ENCODE data around the gene HSD17B8. TPM values are rescaled to one million over a fixed set of nuclear protein-coding genes. Genes with fewer than 3 reads are reported as not detected.
A peak's percentile ranks its signal among the peaks of the same experiment; 100 is the strongest.

HSD17B8 gene
- total and polyA plus RNA-seq, 4 donors, result 2.7 to 8.8 (median 4.4) TPM

DNA sequence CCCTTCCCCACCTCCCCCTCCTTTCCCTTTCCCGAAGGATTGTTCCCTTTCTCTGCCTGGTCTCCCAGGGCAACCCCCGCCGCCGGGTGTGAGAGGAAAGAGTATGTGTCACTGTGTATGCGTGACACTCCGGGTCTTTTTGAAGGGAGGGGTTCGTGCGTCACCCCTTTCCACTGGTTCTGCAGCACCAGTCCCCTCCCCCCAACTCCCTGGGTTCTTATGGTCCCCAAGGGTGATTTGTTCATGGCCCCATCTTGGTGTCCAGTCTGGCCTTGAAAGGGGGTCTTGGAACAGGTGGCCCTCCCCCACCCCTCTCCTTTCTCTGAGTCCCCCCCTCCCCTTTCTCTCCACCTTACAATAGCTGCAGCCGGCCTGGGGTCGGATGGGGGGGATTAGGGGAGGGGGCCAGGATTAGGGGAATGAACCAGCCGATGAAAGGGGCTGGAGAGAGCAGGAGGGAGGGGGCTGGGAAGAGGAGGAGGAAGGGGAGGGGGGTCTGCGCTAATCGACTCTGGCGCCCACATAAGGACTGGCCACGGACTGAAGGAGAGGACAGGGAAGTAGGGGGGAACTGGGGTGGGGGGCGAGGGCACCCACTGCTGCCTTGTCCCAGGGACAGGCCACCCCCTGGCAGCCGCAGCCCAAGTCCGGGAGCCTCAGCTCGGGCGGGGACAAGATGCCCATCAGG lies 2.6 kb downstream of the HSD17B8 start:
- 20 to 25% methylated on average over 15 to 20 of the region's 20 CpGs for WGBS, 2 donors
- Histone ChIP-seq H3K4me1 (ENCODE audit: control insufficient read depth in 1 of 2, insufficient read depth in 2 of 2, low read length in 2 of 2) (no peaks in the 10 kb centered on the region), H3K9me3 (ENCODE audit: control insufficient read depth, low read length) (no peaks in the 10 kb centered on the region), H3K4me3 (ENCODE audit: low read length in 2 of 2) (no peak overlapping the region), H3K27me3 (ENCODE audit: control insufficient read depth in 1 of 2, insufficient read depth in 2 of 2, low read length in 1 of 2) (no peaks in the 10 kb centered on the region), H3K36me3 (ENCODE audit: control insufficient read depth in 1 of 2, insufficient read depth in 2 of 2, low read length in 1 of 2) (peaks cover 0 to 3% of the 10 kb centered on the region in 2 donors), H3K27ac (ENCODE audit: low read depth in 1 of 2, low read length in 2 of 2) (no peak overlapping the region)
- DNase-seq (no peak), ATAC-seq (ENCODE audit: low FRiP score) (no peak)
- intact Hi-C loops (cut with DNase I), result loop anchor here in 1 of 2 donors (10.0 kb wide), 4 partner anchors 208 to 1802 kb away; partner anchors contain the start of genes CUTA, GPSM3, MICA and PBX2

GRCh38 chr6:33207552-33208090 lies 3.2 kb downstream of the HSD17B8 start:
- Histone ChIP-seq H3K27ac (ENCODE audit: low read depth in 1 of 2, low read length in 2 of 2) (peak overlapping the region in 1 of 2 donors; percentile 34), H3K36me3 (ENCODE audit: control insufficient read depth in 1 of 2, insufficient read depth in 2 of 2, low read length in 1 of 2) (peaks cover 0 to 3% of the 10 kb centered on the region in 2 donors), H3K9me3 (ENCODE audit: control insufficient read depth, low read length) (no peaks in the 10 kb centered on the region), H3K27me3 (ENCODE audit: control insufficient read depth in 1 of 2, insufficient read depth in 2 of 2, low read length in 1 of 2) (no peaks in the 10 kb centered on the region), H3K4me1 (ENCODE audit: control insufficient read depth in 1 of 2, insufficient read depth in 2 of 2, low read length in 2 of 2) (no peaks in the 10 kb centered on the region), H3K4me3 (ENCODE audit: low read length in 2 of 2) (peak overlapping the region; percentile 65 to 87)
- DNase-seq, result peak; percentile 73 to 88
- intact Hi-C loops (cut with DNase I), result loop anchor here in 1 of 2 donors (10.0 kb wide), 4 partner anchors 207 to 1803 kb away; partner anchors contain the start of genes CUTA, GPSM3, MICA and PBX2
- ATAC-seq (ENCODE audit: low FRiP score), result peak; percentile 47
- 1% methylated on average over 29 of the region's 29 CpGs for WGBS, 2 donors

- no peaks in the 10 kb centered on the region for H3K4me1 ChIP-seq (ENCODE audit: control insufficient read depth in 1 of 2, insufficient read depth in 2 of 2, low read length in 2 of 2)
- no peaks in the 10 kb centered on the region for H3K9me3 ChIP-seq (ENCODE audit: control insufficient read depth, low read length)
- H3K36me3 ChIP-seq (ENCODE audit: control insufficient read depth in 1 of 2, insufficient read depth in 2 of 2, low read length in 1 of 2), result peaks cover 0 to 3% of the 10 kb centered on the region in 2 donors
- intact Hi-C loops (cut with DNase I), result loop anchor here in 1 of 2 donors (10.0 kb wide), 4 partner anchors 206 to 1804 kb away; partner anchors contain the start of genes CUTA, GPSM3, MICA and PBX2
- ATAC-seq (ENCODE audit: low FRiP score) (peak; percentile 91), DNase-seq (peak; percentile 93 to 97)
- WGBS, 2 donors, result 0 to 1% methylated on average over 68 to 86 of the region's 86 CpGs
- H3K27ac ChIP-seq (ENCODE audit: low read depth in 1 of 2, low read length in 2 of 2), result peak within 1 kb of the TSS; percentile 34 to 44
- H3K4me3 ChIP-seq (ENCODE audit: low read length in 2 of 2), result peak within 1 kb of the TSS; percentile 65 to 87
- H3K27me3 ChIP-seq (ENCODE audit: control insufficient read depth in 1 of 2, insufficient read depth in 2 of 2, low read length in 1 of 2), result no peaks in the 10 kb centered on the region
Measured at GRCh38 chr6:33208091-33208967, 3.9 kb downstream of the HSD17B8 start, which contains the start of gene RING1. RING1 (plus strand) TSS chr6:33208500; CDS start chr6:33208823, 323 bp downstream.

DNA sequence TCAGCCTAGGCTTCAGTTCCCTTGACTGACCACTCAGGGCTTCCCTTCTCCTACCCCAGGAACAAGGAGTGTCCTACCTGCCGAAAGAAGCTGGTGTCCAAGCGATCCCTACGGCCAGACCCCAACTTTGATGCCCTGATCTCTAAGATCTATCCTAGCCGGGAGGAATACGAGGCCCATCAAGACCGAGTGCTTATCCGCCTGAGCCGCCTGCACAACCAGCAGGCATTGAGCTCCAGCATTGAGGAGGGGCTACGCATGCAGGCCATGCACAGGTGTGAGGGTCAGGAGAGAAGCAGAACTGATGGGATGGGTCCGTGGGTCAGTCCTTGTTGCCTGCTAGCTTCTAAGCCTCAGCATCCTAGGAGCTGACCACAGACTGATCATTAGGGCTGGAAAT lies 5.4 kb downstream of the HSD17B8 start:
- 91 to 92% methylated on average over 10 of the region's 10 CpGs for WGBS, 2 donors
- ATAC-seq (ENCODE audit: low FRiP score), result no peak
- no peaks in the 10 kb centered on the region for H3K9me3 ChIP-seq (ENCODE audit: control insufficient read depth, low read length)
- H3K4me3 ChIP-seq (ENCODE audit: low read length in 2 of 2), result no peak overlapping the region
- DNase-seq, result no peak
- no peaks in the 10 kb centered on the region for H3K4me1 ChIP-seq (ENCODE audit: control insufficient read depth in 1 of 2, insufficient read depth in 2 of 2, low read length in 2 of 2)
- no peaks in the 10 kb centered on the region for H3K27me3 ChIP-seq (ENCODE audit: control insufficient read depth in 1 of 2, insufficient read depth in 2 of 2, low read length in 1 of 2)
- H3K36me3 ChIP-seq (ENCODE audit: control insufficient read depth in 1 of 2, insufficient read depth in 2 of 2, low read length in 1 of 2), result no peaks in the 10 kb centered on the region
- no peak overlapping the region for H3K27ac ChIP-seq (ENCODE audit: low read depth in 1 of 2, low read length in 2 of 2)
- intact Hi-C loops (cut with DNase I), result loop anchor here in 1 of 2 donors (10.0 kb wide), 4 partner anchors 205 to 1805 kb away; partner anchors contain the start of genes CUTA, GPSM3, MICA and PBX2

GRCh38 chr6:33211136-33211535 lies 6.7 kb downstream of the HSD17B8 start:
- DNase-seq (no peak), ATAC-seq (ENCODE audit: low FRiP score) (no peak)
- H3K4me1 ChIP-seq (ENCODE audit: control insufficient read depth in 1 of 2, insufficient read depth in 2 of 2, low read length in 2 of 2), result no peaks in the 10 kb centered on the region
- 75 to 78% methylated on average over 16 to 17 of the region's 17 CpGs for WGBS, 2 donors
- no peak overlapping the region for H3K4me3 ChIP-seq (ENCODE audit: low read length in 2 of 2)
- intact Hi-C loops (cut with DNase I), result no loop called here
- no peak overlapping the region for H3K27ac ChIP-seq (ENCODE audit: low read depth in 1 of 2, low read length in 2 of 2)
- H3K27me3 ChIP-seq (ENCODE audit: control insufficient read depth in 1 of 2, insufficient read depth in 2 of 2, low read length in 1 of 2), result no peaks in the 10 kb centered on the region
- no peaks in the 10 kb centered on the region for H3K36me3 ChIP-seq (ENCODE audit: control insufficient read depth in 1 of 2, insufficient read depth in 2 of 2, low read length in 1 of 2)
- no peaks in the 10 kb centered on the region for H3K9me3 ChIP-seq (ENCODE audit: control insufficient read depth, low read length)

DNA sequence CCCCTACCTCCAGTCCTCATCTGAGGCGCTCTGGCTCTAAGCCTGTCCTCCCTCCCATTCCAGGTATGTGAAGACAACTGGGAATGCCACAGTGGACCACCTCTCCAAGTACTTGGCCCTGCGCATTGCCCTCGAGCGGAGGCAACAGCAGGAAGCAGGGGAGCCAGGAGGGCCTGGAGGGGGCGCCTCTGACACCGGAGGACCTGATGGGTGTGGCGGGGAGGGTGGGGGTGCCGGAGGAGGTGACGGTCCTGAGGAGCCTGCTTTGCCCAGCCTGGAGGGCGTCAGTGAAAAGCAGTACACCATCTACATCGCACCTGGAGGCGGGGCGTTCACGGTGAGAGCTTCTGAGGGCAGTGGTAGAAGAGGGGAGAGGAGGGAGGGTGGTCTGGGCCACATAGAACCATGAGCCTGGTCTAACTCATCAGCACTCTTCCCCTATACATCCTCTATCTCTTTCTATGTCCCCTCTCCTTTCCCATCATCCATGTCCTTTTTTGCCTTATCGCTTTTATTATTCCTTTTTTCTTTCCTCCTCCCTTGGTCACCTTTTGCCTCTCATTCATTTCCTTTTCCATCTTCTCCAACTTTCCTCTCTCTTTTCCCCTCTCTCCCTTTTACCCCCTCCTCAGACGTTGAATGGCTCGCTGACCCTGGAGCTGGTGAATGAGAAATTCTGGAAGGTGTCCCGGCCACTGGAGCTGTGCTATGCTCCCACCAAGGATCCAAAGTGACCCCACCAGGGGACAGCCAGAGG lies 7.4 kb downstream of the HSD17B8 start:
- Histone ChIP-seq H3K36me3 (ENCODE audit: control insufficient read depth in 1 of 2, insufficient read depth in 2 of 2, low read length in 1 of 2) (no peaks in the 10 kb centered on the region), H3K27ac (ENCODE audit: low read depth in 1 of 2, low read length in 2 of 2) (no peak overlapping the region), H3K4me1 (ENCODE audit: control insufficient read depth in 1 of 2, insufficient read depth in 2 of 2, low read length in 2 of 2) (no peaks in the 10 kb centered on the region), H3K27me3 (ENCODE audit: control insufficient read depth in 1 of 2, insufficient read depth in 2 of 2, low read length in 1 of 2) (no peaks in the 10 kb centered on the region), H3K4me3 (ENCODE audit: low read length in 2 of 2) (no peak overlapping the region), H3K9me3 (ENCODE audit: control insufficient read depth, low read length) (no peaks in the 10 kb centered on the region)
- ATAC-seq (ENCODE audit: low FRiP score) (no peak), DNase-seq (no peak)
- 80 to 83% methylated on average over 16 to 18 of the region's 18 CpGs for WGBS, 2 donors
- intact Hi-C loops (cut with DNase I), result loop anchor here in 1 of 2 donors (2.0 kb wide), 1 partner anchor 37 kb away; no protein-coding TSS in a partner anchor

DNA sequence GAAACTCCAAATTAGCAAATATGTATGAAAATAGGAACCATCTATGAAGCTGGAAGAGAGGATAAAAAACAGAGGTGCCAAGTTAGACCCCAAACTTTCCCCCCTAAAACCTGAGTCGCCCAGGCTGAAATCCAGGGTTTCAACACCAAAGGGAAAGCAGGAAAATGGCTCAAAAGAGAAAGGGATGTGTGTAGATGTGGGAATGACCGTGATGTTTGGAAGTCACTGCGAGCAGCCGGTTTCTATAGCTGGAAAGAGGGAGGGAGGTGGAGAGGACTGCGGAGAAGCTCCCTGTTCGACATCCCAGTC lies 8.4 kb downstream of the HSD17B8 start:
- ATAC-seq (ENCODE audit: low FRiP score) (no peak), DNase-seq (no peak)
- Histone ChIP-seq H3K27ac (ENCODE audit: low read depth in 1 of 2, low read length in 2 of 2) (no peak overlapping the region), H3K9me3 (ENCODE audit: control insufficient read depth, low read length) (no peaks in the 10 kb centered on the region), H3K4me3 (ENCODE audit: low read length in 2 of 2) (peak overlapping the region; percentile 18 to 54), H3K4me1 (ENCODE audit: control insufficient read depth in 1 of 2, insufficient read depth in 2 of 2, low read length in 2 of 2) (no peaks in the 10 kb centered on the region), H3K36me3 (ENCODE audit: control insufficient read depth in 1 of 2, insufficient read depth in 2 of 2, low read length in 1 of 2) (no peaks in the 10 kb centered on the region), H3K27me3 (ENCODE audit: control insufficient read depth in 1 of 2, insufficient read depth in 2 of 2, low read length in 1 of 2) (no peaks in the 10 kb centered on the region)
- intact Hi-C loops (cut with DNase I), result loop anchor here in 1 of 2 donors (2.0 kb wide), 1 partner anchor 36 kb away; no protein-coding TSS in a partner anchor
- 4 to 5% methylated on average over 6 of the region's 6 CpGs for WGBS, 2 donors
